ENCODE data around the gene CDH26.

CDH26 gene

DNA sequence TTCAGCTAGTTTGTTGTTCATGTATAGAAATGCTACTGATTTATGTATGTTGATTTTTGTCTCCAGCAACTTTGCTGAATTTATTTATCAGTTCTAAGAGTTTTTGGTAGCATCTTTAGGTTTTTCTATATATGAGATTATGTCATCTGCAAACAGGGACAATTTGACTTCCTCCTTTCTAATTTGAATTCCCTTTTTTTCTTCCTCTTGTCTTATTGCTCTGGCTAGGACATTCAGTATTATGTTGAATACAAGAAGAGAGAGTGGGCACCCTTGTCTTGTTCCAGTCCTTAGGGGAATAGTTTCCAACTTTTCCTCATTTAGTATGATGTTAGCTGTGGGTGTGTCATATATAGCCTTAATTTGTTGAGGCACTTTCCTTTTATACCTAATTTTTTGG lies 58.2 kb downstream of the CDH26 start:
- Histone ChIP-seq H3K4me1 (ENCODE audit: control insufficient read depth, insufficient read depth, low read length, poor library complexity, severe bottlenecking) (no peaks in the 10 kb centered on the region), H3K27ac (ENCODE audit: low read depth, low read length, severe bottlenecking) (no peak overlapping the region), H3K4me3 (ENCODE audit: extremely low read depth, insufficient read depth, low read length, poor library complexity, severe bottlenecking) (no peak overlapping the region), H3K9me3 (ENCODE audit: control insufficient read depth, low read length) (no peaks in the 10 kb centered on the region), H3K36me3 (ENCODE audit: control insufficient read depth, insufficient read depth, low read length) (no peaks in the 10 kb centered on the region)

- Histone ChIP-seq H3K4me3 (ENCODE audit: extremely low read depth, insufficient read depth, low read length, poor library complexity, severe bottlenecking) (no peak overlapping the region), H3K36me3 (ENCODE audit: control insufficient read depth, insufficient read depth, low read length) (no peaks in the 10 kb centered on the region), H3K27ac (ENCODE audit: low read depth, low read length, severe bottlenecking) (no peak overlapping the region), H3K4me1 (ENCODE audit: control insufficient read depth, insufficient read depth, low read length, poor library complexity, severe bottlenecking) (no peaks in the 10 kb centered on the region), H3K9me3 (ENCODE audit: control insufficient read depth, low read length) (no peaks in the 10 kb centered on the region)
- 90 to 92% methylated on average over 1 to 4 of the region's 5 CpGs for WGBS, 2 experiments (ENCODE audit: insufficient coverage in 2 of 2)
These were observed 62.0 kb downstream of the CDH26 start for GRCh38 chr20:60020251-60020650.

- no CpG with 5 or more reads among the region's 1 CpG for WGBS, 2 experiments (ENCODE audit: insufficient coverage in 2 of 2)
- Histone ChIP-seq H3K4me1 (ENCODE audit: control insufficient read depth, insufficient read depth, low read length, poor library complexity, severe bottlenecking) (no peaks in the 10 kb centered on the region), H3K27ac (ENCODE audit: low read depth, low read length, severe bottlenecking) (no peak overlapping the region), H3K36me3 (ENCODE audit: control insufficient read depth, insufficient read depth, low read length) (no peaks in the 10 kb centered on the region), H3K4me3 (ENCODE audit: extremely low read depth, insufficient read depth, low read length, poor library complexity, severe bottlenecking) (no peak overlapping the region), H3K9me3 (ENCODE audit: control insufficient read depth, low read length) (no peaks in the 10 kb centered on the region)
These were observed 62.9 kb downstream of the CDH26 start for GRCh38 chr20:60021104-60021503.

DNA sequence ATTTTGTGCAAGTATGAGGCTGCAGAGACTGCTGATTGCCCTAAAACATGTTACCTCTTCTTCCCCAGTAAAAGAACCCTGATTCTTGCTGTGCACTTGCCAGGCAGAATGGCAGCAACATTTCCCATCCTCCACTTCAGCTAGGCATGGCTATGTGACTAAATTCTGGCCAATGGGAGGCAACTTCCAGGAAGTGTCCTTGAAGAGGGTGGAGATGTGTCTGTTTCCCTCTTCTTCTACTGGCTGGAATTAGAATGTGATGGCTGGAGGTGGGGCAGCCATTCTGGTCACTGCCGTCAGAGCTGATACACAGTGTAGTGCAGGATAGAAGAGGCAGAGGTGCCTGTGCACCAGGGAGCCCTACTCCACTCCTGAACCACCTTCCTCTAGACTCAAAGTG lies 64.6 kb downstream of the CDH26 start:
- Histone ChIP-seq H3K27ac (ENCODE audit: low read depth, low read length, severe bottlenecking) (no peak overlapping the region), H3K4me1 (ENCODE audit: control insufficient read depth, insufficient read depth, low read length, poor library complexity, severe bottlenecking) (no peaks in the 10 kb centered on the region), H3K4me3 (ENCODE audit: extremely low read depth, insufficient read depth, low read length, poor library complexity, severe bottlenecking) (no peak overlapping the region), H3K9me3 (ENCODE audit: control insufficient read depth, low read length) (peaks cover 8% of the 10 kb centered on the region), H3K36me3 (ENCODE audit: control insufficient read depth, insufficient read depth, low read length) (no peaks in the 10 kb centered on the region)
- no CpG with 5 or more reads among the region's 1 CpG for WGBS, 2 experiments (ENCODE audit: insufficient coverage in 2 of 2)

DNA sequence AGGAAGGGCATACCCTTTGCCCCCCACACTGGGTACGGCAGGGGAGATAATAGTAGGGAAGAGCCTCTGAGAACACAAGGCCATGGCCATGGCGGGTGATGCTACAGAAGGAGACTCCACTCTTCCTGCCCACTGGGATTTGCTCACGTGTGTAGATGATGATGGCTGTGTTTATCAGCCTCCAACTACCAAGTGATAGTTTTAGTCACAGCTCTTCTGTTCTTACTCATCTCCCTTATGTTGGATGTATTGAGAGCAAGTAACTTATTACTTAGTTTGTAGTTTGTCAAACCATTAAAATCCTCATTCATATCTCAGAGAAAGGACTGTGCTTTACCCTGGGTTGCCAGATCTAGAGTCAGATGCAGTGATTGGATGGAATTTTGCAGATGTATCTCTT lies 66.0 kb downstream of the CDH26 start:
- Histone ChIP-seq H3K4me1 (ENCODE audit: control insufficient read depth, insufficient read depth, low read length, poor library complexity, severe bottlenecking) (no peaks in the 10 kb centered on the region), H3K36me3 (ENCODE audit: control insufficient read depth, insufficient read depth, low read length) (no peaks in the 10 kb centered on the region), H3K4me3 (ENCODE audit: extremely low read depth, insufficient read depth, low read length, poor library complexity, severe bottlenecking) (no peak overlapping the region), H3K27ac (ENCODE audit: low read depth, low read length, severe bottlenecking) (no peak overlapping the region), H3K9me3 (ENCODE audit: control insufficient read depth, low read length) (peaks cover 8% of the 10 kb centered on the region)
- no CpG with 5 or more reads among the region's 3 CpGs for WGBS, 2 experiments (ENCODE audit: insufficient coverage in 2 of 2)

DNA sequence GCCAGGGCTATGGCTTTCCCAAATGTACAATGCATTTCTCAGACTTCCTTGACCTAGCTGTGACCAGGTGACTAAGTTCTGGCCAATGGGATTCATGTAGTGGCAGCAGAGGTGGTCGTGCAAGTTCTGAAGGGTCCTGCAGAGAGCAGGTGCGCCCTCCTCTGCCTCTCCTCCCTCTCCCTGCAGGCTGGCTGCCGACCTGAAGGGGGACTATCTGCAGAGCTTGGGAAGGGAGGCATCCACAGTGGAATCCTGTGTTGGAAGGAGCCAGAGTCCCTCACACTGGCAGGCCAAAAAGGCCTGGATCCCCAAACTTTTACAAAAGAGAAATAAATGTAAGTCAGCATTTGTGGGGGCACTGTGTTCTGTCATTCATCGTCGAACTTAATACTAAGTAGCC lies 66.6 kb downstream of the CDH26 start:
- H3K4me3 ChIP-seq (ENCODE audit: extremely low read depth, insufficient read depth, low read length, poor library complexity, severe bottlenecking), result no peak overlapping the region
- 67 to 80% methylated on average over 2 to 4 of the region's 5 CpGs for WGBS, 2 experiments (ENCODE audit: insufficient coverage in 2 of 2)
- H3K4me1 ChIP-seq (ENCODE audit: control insufficient read depth, insufficient read depth, low read length, poor library complexity, severe bottlenecking), result no peaks in the 10 kb centered on the region
- H3K9me3 ChIP-seq (ENCODE audit: control insufficient read depth, low read length), result peaks cover 8% of the 10 kb centered on the region
- H3K36me3 ChIP-seq (ENCODE audit: control insufficient read depth, insufficient read depth, low read length), result no peaks in the 10 kb centered on the region
- no peak overlapping the region for H3K27ac ChIP-seq (ENCODE audit: low read depth, low read length, severe bottlenecking)

- peaks cover 8% of the 10 kb centered on the region for H3K9me3 ChIP-seq (ENCODE audit: control insufficient read depth, low read length)
- no peaks in the 10 kb centered on the region for H3K4me1 ChIP-seq (ENCODE audit: control insufficient read depth, insufficient read depth, low read length, poor library complexity, severe bottlenecking)
- H3K36me3 ChIP-seq (ENCODE audit: control insufficient read depth, insufficient read depth, low read length), result no peaks in the 10 kb centered on the region
- H3K4me3 ChIP-seq (ENCODE audit: extremely low read depth, insufficient read depth, low read length, poor library complexity, severe bottlenecking), result no peak overlapping the region
- no peak overlapping the region for H3K27ac ChIP-seq (ENCODE audit: low read depth, low read length, severe bottlenecking)
- WGBS, 2 experiments (ENCODE audit: insufficient coverage in 2 of 2), result 82 to 90% methylated on average over 3 to 4 of the region's 4 CpGs
These were observed 67.8 kb downstream of the CDH26 start for GRCh38 chr20:60026010-60026409.

GRCh38 chr20:60030471-60030870 lies 72.2 kb downstream of the CDH26 start:
- H3K4me3 ChIP-seq (ENCODE audit: extremely low read depth, insufficient read depth, low read length, poor library complexity, severe bottlenecking), result no peak overlapping the region
- peaks cover 8% of the 10 kb centered on the region for H3K9me3 ChIP-seq (ENCODE audit: control insufficient read depth, low read length)
- no peak overlapping the region for H3K27ac ChIP-seq (ENCODE audit: low read depth, low read length, severe bottlenecking)
- 88% methylated on average over 1 of the region's 1 CpG; no CpG with 5 or more reads in 1 of the 2 experiments for WGBS, 2 experiments (ENCODE audit: insufficient coverage in 2 of 2)
- peaks cover 5% of the 10 kb centered on the region for H3K4me1 ChIP-seq (ENCODE audit: control insufficient read depth, insufficient read depth, low read length, poor library complexity, severe bottlenecking)
- H3K36me3 ChIP-seq (ENCODE audit: control insufficient read depth, insufficient read depth, low read length), result no peaks in the 10 kb centered on the region

GRCh38 chr20:60031107-60031506 lies 72.9 kb downstream of the CDH26 start:
- no peak overlapping the region for H3K4me3 ChIP-seq (ENCODE audit: extremely low read depth, insufficient read depth, low read length, poor library complexity, severe bottlenecking)
- no peak overlapping the region for H3K27ac ChIP-seq (ENCODE audit: low read depth, low read length, severe bottlenecking)
- 92% methylated on average over 3 to 6 of the region's 9 CpGs for WGBS, 2 experiments (ENCODE audit: insufficient coverage in 2 of 2)
- peaks cover 5% of the 10 kb centered on the region for H3K4me1 ChIP-seq (ENCODE audit: control insufficient read depth, insufficient read depth, low read length, poor library complexity, severe bottlenecking)
- H3K36me3 ChIP-seq (ENCODE audit: control insufficient read depth, insufficient read depth, low read length), result no peaks in the 10 kb centered on the region
- H3K9me3 ChIP-seq (ENCODE audit: control insufficient read depth, low read length), result peaks cover 8% of the 10 kb centered on the region

GRCh38 chr20:60034231-60035110 lies 76.2 kb downstream of the CDH26 start:
- Histone ChIP-seq H3K4me1 (ENCODE audit: control insufficient read depth, insufficient read depth, low read length, poor library complexity, severe bottlenecking) (peaks cover 24% of the 10 kb centered on the region), H3K9me3 (ENCODE audit: control insufficient read depth, low read length) (no peaks in the 10 kb centered on the region), H3K4me3 (ENCODE audit: extremely low read depth, insufficient read depth, low read length, poor library complexity, severe bottlenecking) (no peak overlapping the region), H3K27ac (ENCODE audit: low read depth, low read length, severe bottlenecking) (peak overlapping the region; percentile 65), H3K36me3 (ENCODE audit: control insufficient read depth, insufficient read depth, low read length) (no peaks in the 10 kb centered on the region)
- 67% methylated on average over 8 to 9 of the region's 9 CpGs for WGBS, 2 experiments (ENCODE audit: insufficient coverage in 2 of 2)

- peaks cover 28% of the 10 kb centered on the region for H3K4me1 ChIP-seq (ENCODE audit: control insufficient read depth, insufficient read depth, low read length, poor library complexity, severe bottlenecking)
- WGBS, 2 experiments (ENCODE audit: insufficient coverage in 2 of 2), result 60 to 83% methylated on average over 1 to 2 of the region's 6 CpGs
- no peak overlapping the region for H3K4me3 ChIP-seq (ENCODE audit: extremely low read depth, insufficient read depth, low read length, poor library complexity, severe bottlenecking)
- no peaks in the 10 kb centered on the region for H3K36me3 ChIP-seq (ENCODE audit: control insufficient read depth, insufficient read depth, low read length)
- no peaks in the 10 kb centered on the region for H3K9me3 ChIP-seq (ENCODE audit: control insufficient read depth, low read length)
- H3K27ac ChIP-seq (ENCODE audit: low read depth, low read length, severe bottlenecking), result no peak overlapping the region
These were observed 77.3 kb downstream of the CDH26 start for GRCh38 chr20:60035486-60035885.
